Measurements from ENCODE around the gene POLDIP3. TPM values are rescaled to one million over a fixed set of nuclear protein-coding genes. Genes with fewer than 3 reads are reported as not detected.
"Not testable (repeated sequence)": the region's sequence is repeated elsewhere in the genome, so short reads cannot be mapped to it uniquely, and the experiment has no call there.

The POLDIP3 gene
- total RNA-seq, 4 donors from 2014 or later, result 32.4 to 61.1 (median 45.7) TPM

DNA sequence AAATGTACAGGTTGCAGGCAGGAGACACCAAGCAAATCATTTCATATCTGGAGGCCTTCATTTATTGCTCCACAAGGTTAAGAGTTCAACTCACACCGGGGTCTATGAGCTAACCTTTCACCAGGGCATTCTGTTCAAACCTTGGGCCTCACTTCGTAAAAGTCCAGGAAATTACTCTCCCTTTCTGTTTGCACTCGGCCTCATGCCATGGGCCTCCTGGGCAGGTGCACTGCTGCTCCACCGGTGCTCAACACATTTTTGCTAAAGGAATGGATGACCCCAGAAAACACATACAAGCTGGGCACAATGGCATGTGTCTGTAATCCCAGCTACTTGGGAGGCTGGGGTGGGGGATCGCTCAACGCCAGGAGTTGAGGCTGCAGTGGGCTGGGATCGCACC is 78.5 kb downstream of the POLDIP3 start:
- H3K27ac ChIP-seq, result peak overlapping the region; percentile 50
- no peaks in the 10 kb centered on the region for H3K27me3 ChIP-seq
- no peak overlapping the region for H3K4me3 ChIP-seq
- no peak for DNase-seq (ENCODE audit: low spot score in 2 of 2)
- H3K36me3 ChIP-seq, result no peaks in the 10 kb centered on the region
- TF ChIP-seq, protein P1, sequence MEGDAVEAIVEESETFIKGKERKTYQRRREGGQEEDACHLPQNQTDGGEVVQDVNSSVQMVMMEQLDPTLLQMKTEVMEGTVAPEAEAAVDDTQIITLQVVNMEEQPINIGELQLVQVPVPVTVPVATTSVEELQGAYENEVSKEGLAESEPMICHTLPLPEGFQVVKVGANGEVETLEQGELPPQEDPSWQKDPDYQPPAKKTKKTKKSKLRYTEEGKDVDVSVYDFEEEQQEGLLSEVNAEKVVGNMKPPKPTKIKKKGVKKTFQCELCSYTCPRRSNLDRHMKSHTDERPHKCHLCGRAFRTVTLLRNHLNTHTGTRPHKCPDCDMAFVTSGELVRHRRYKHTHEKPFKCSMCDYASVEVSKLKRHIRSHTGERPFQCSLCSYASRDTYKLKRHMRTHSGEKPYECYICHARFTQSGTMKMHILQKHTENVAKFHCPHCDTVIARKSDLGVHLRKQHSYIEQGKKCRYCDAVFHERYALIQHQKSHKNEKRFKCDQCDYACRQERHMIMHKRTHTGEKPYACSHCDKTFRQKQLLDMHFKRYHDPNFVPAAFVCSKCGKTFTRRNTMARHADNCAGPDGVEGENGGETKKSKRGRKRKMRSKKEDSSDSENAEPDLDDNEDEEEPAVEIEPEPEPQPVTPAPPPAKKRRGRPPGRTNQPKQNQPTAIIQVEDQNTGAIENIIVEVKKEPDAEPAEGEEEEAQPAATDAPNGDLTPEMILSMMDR (IDR thresholded peaks at IDR 0.05), result no peak
- TF ChIP-seq POLR2A (IDR thresholded peaks at IDR 0.05) (no peak), EP300 (IDR thresholded peaks at IDR 0.05) (no peak), POLR2AphosphoS5 (IDR thresholded peaks at IDR 0.05) (no peak)
- peaks cover 12% of the 10 kb centered on the region for H3K4me1 ChIP-seq
- WGBS, result 91% methylated on average over 7 of the region's 7 CpGs
- H3K9me3 ChIP-seq, result no peaks in the 10 kb centered on the region

DNA sequence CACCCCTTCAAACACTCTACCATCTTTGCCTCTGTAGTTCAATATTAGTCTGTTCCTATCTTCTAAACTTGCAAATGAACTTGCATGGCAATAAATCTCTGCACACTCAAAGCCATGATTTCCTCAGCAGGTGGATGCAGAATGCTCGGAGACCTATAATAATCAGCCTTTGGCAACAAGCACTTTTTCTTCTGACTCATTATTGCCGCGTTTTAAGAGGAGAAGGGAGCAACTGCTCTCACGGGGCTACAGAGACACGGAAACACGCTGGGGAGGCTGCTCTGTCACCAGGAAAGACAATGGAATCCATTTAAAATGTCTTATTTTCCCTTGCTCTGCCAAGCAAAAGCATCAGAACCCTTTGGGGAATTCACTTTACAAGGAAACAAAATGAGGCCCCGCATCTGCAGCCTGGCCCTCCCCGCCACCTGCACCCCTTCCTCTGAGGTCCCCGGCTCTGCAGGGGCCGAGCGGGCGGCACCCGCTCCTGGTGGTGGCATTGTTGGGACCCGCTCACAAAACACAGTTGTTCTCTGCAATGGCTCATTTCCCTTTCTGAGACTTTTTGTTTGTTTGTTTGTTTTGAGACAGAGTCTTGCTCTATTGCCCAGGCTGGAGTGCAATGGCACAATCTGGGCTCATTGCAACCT is 79.5 kb downstream of the POLDIP3 start:
- 88% methylated on average over 1 of the region's 14 CpGs for WGBS
- not testable (repeated sequence) for H3K4me3 ChIP-seq; DNase-seq (ENCODE audit: low spot score in 2 of 2)

More for the DNA sequence above, 79.5 kb downstream of the POLDIP3 start:
- H3K9me3 ChIP-seq, H3K27me3 ChIP-seq, H3K36me3 ChIP-seq, H3K27ac ChIP-seq: not testable (repeated sequence)
- H3K4me1 ChIP-seq, result peaks cover 12% of the 10 kb centered on the region

Other genes with a start within 250 kb of the POLDIP3 start
- 1 to 10 TPM in 2 of 4 donors, under 1 TPM in 2; 0.70 to 3.1 (median 0.97) TPM for gene NFAM1, start 182.5 kb downstream of the POLDIP3 start, total RNA-seq
- 10 to 100 TPM; 19.0 to 31.3 (median 23.5) TPM for gene RRP7A, start 95.1 kb downstream of the POLDIP3 start, total RNA-seq
- gene SERHL2, start 60.9 kb downstream of the POLDIP3 start, total RNA-seq, result 10 to 100 TPM; 13.0 to 96.1 (median 52.1) TPM
- 1 to 10 TPM in 3 of 4 donors, not detected in 1; 1.3 to 3.9 (median 1.5) TPM for gene ATP5MGL, start 25.7 kb upstream of the POLDIP3 start, total RNA-seq
- 100 to 1,000 TPM; 107 to 159 (median 138) TPM for gene CYB5R3, start 34.5 kb upstream of the POLDIP3 start, total RNA-seq
- 10 to 100 TPM in 2 of 4 donors, 1 to 10 TPM in 2; 6.7 to 11.6 (median 8.8) TPM for gene A4GALT, start 106.0 kb upstream of the POLDIP3 start, total RNA-seq
- 10 to 100 TPM; 26.7 to 33.3 (median 31.8) TPM for gene ARFGAP3, start 242.4 kb upstream of the POLDIP3 start, total RNA-seq

Measured in suprapubic skin (tissue), 4 donors.